ACHN (cell line): ENCODE results near the gene ATP11C.
"Not testable (repeated sequence)": the region's sequence is repeated elsewhere in the genome, so short reads cannot be mapped to it uniquely, and the experiment has no call there.

Experiments used
- DNase-seq: peaks from one replicate; pipeline ENCODE4 v3.0.0-alpha.2; 2015
- in situ Hi-C: cut with HindIII; loops from 2 replicates; pipeline ENCODE4 v1.10.0; 2017; ENCODE audit warnings: low sequenced_read_pairs, low pct_ligation_motif_present, low pct_unique_long_range_greater_than_20kb

The ATP11C gene

GRCh38 chrX:139691493-139691842 is 241.4 kb downstream of the ATP11C start:
- DNase-seq: no peak
- in situ Hi-C loops: no loop called here

GRCh38 chrX:139685175-139685574 is 247.7 kb downstream of the ATP11C start:
- DNase-seq, in situ Hi-C loops: not testable (repeated sequence)

GRCh38 chrX:139680356-139680755 is 252.5 kb downstream of the ATP11C start:
- in situ Hi-C loops: no loop called here
- no peak for DNase-seq
